ENCODE results near the gene TBC1D3B. TPM values are rescaled to one million over a fixed set of nuclear protein-coding genes. Genes with fewer than 3 reads are reported as not detected.

The TBC1D3B gene
- total and polyA plus RNA-seq, 2 of the 13 experiments (the other 11 are each of a cell fraction or from before 2014, with no cell fraction given): 1.1 to 1.8 TPM

DNA sequence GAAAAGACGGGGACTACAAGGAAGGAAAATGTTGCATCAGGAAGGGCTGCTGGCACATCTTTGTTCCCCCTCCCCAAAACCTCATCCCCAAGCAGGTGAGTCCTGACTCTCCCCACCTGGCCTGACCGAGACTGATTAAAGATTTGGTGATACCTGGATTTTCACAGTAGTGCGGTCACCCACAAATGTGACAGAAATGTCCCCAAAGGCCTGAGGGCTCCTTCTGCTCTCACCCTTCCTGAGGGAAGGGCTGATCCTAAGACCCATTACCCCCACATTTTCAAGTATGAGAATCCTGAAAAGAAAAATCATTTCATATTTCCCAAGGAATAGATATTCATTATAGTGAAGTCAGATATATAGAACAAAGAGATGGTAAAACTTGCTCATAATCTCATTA is 28.8 kb downstream of the TBC1D3B start:
- in situ Hi-C loops (cut with HindIII; ENCODE audit: extremely low pct_ligation_motif_present, low pct_unique_long_range_greater_than_20kb) (loop anchor here (5.0 kb wide), 1 partner anchor 175 kb away; no protein-coding TSS in a partner anchor), intact Hi-C loops (cut with micrococcal nuclease; ENCODE audit: unreplicated experiment) (no loop called here)
- no peak overlapping the region for H3K4me3 ChIP-seq (replicated peaks in 1 of 3; ENCODE audit: insufficient read depth in 1 of 3, low read depth in 2 of 3, low read length in 3 of 3)
- CTCF ChIA-PET (ENCODE audit: low intra/inter-chr PET ratio, low total read pairs): interaction anchor here (2.4 to 3.1 kb wide), 2 partner anchors 178 to 201 kb away, joined by 26 to 38 read pairs; no protein-coding TSS in a partner anchor
- TF ChIP-seq ATRX (CRISPR knock-in tag; IDR thresholded peaks at IDR 0.05; ENCODE audit: borderline replicate concordance): no peak
- no peak for TF ChIP-seq ZFP36L1 (CRISPR knock-in tag; IDR thresholded peaks at IDR 0.05)
- TF ChIP-seq NFIC (IDR thresholded peaks at IDR 0.05; ENCODE audit: low read length): no peak
- TF ChIP-seq FOXP1 (IDR thresholded peaks at IDR 0.05): no peak
- TF ChIP-seq FOXP1 (CRISPR knock-in tag; IDR thresholded peaks at IDR 0.05): no peak
- H3K36me3 ChIP-seq (replicated peaks in 1 of 2; ENCODE audit: control insufficient read depth in 1 of 2, insufficient read depth in 2 of 2, low read length in 2 of 2): no peaks in the 10 kb centered on the region
- no TSS peak for BruUV-seq (replicated peaks)
- H4K20me1 ChIP-seq (ENCODE audit: insufficient read depth, low read length): no peaks in the 10 kb centered on the region
- H3K27ac ChIP-seq (ENCODE audit: extremely low read length, insufficient read depth, low read length): no peak overlapping the region
- no peak for ATAC-seq
- POLR2A ChIA-PET: interaction anchor here (1.2 kb wide), 1 partner anchor 175 kb away, joined by 5 read pairs; no protein-coding TSS in a partner anchor
- H3K9ac ChIP-seq (ENCODE audit: insufficient read depth, low read depth, low read length): no peak overlapping the region
- no peak for FAIRE-seq
- no peaks in the 10 kb centered on the region for H3K9me3 ChIP-seq (ENCODE audit: low read length)
- WGBS (ENCODE audit: low lambda C conversion rate): 57% methylated on average over 2 of the region's 3 CpGs
- H3K27me3 ChIP-seq (ENCODE audit: control insufficient read depth in 1 of 2, insufficient read depth in 2 of 2, low read length in 2 of 2): no peaks in the 10 kb centered on the region; a peak in 1 of 5 replicates
- H3K79me2 ChIP-seq (ENCODE audit: insufficient read depth, low read length): no peaks in the 10 kb centered on the region
- no peak overlapping the region for H2AFZ ChIP-seq (ENCODE audit: low read length)
- DNase-seq (ENCODE audit: low spot score): no peak
- H3K4me1 ChIP-seq (ENCODE audit: insufficient read depth, low read length): 0 out of 2 replicates have a peak, but pooled peaks cover 8% of the 10 kb centered on the region
- H3K4me2 ChIP-seq (ENCODE audit: low read depth, low read length): no peak overlapping the region

DNA sequence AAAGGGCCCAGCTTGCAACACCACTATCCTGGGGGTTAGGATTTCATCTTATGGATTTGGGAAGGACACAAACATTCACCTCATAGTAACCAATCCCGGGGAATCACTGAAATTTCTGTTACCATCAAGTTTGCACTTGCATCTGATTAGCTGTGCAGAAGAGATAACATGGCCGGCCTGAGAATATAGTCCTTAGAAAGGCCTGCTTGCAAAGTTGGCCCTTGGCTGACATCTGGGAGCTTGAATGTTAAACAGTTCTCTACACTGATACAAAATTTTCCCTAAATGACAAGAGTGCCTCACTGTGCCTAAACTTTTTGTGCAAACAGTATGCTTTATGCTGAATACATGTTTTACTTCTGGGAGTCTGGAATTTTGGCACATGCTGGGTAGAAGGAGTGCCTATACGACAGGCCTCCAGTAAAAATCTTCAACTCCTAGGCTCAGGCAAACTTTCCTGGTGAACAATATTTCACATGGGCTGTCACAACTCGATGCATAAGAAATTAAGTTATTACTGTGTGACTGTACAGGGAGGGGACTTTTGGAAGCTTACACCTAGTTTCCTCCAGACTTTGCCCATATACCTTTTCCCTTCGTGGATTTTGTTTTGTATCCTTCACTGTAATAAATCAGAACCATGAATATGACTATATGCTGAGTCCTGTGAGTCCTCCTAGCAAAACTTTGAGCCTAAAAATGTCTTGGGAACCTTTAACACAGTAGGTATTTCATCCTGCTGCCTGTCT is 31.3 kb downstream of the TBC1D3B start:
- no peaks in the 10 kb centered on the region for H3K79me2 ChIP-seq (ENCODE audit: insufficient read depth, low read length)
- POLR2A ChIA-PET: no interaction called here
- CTCF ChIA-PET (ENCODE audit: low intra/inter-chr PET ratio, low total read pairs): no interaction called here
- TF ChIP-seq EP300 (IDR thresholded peaks at IDR 0.05; ENCODE audit: low read depth in 2 of 2, low read length in 2 of 2): no peak
- no peak for TF ChIP-seq EP300 (CRISPR knock-in tag; IDR thresholded peaks at IDR 0.05; ENCODE audit: borderline replicate concordance)
- no peak for TF ChIP-seq MNT (IDR thresholded peaks at IDR 0.05)
- TF ChIP-seq HNF1A (IDR thresholded peaks at IDR 0.05; ENCODE audit: low read depth): no peak
- TF ChIP-seq HNF1A (CRISPR knock-in tag; IDR thresholded peaks at IDR 0.05; ENCODE audit: borderline replicate concordance): no peak

More for the DNA sequence above, 31.3 kb downstream of the TBC1D3B start:
- Histone ChIP-seq H3K4me2 (ENCODE audit: low read depth, low read length) (no peak overlapping the region), H3K4me1 (ENCODE audit: insufficient read depth, low read length) (0 out of 2 replicates have a peak, but pooled peaks cover 8% of the 10 kb centered on the region), H3K9me3 (ENCODE audit: low read length) (no peaks in the 10 kb centered on the region), H3K36me3 (replicated peaks in 1 of 2; ENCODE audit: control insufficient read depth in 1 of 2, insufficient read depth in 2 of 2, low read length in 2 of 2) (no peaks in the 10 kb centered on the region), H3K27ac (ENCODE audit: extremely low read length, insufficient read depth, low read length) (no peak overlapping the region), H2AFZ (ENCODE audit: low read length) (no peak overlapping the region), H3K27me3 (ENCODE audit: control insufficient read depth in 1 of 2, insufficient read depth in 2 of 2, low read length in 2 of 2) (no peaks in the 10 kb centered on the region; a peak in 1 of 5 replicates), H3K4me3 (replicated peaks in 1 of 3; ENCODE audit: insufficient read depth in 1 of 3, low read depth in 2 of 3, low read length in 3 of 3) (no peak overlapping the region), H4K20me1 (ENCODE audit: insufficient read depth, low read length) (no peaks in the 10 kb centered on the region), H3K9ac (ENCODE audit: insufficient read depth, low read depth, low read length) (no peak overlapping the region)
- ATAC-seq: no peak
- in situ Hi-C loops (cut with HindIII; ENCODE audit: extremely low pct_ligation_motif_present, low pct_unique_long_range_greater_than_20kb) (loop anchor here (5.0 kb wide), 1 partner anchor 173 kb away; no protein-coding TSS in a partner anchor), intact Hi-C loops (cut with micrococcal nuclease; ENCODE audit: unreplicated experiment) (no loop called here)
- 7% methylated on average over 5 of the region's 5 CpGs for WGBS (ENCODE audit: low lambda C conversion rate)
- FAIRE-seq: no peak
- no peak for DNase-seq (ENCODE audit: low spot score)
- BruUV-seq (replicated peaks): no TSS peak
